Fibroblast of gingiva (primary cell): ENCODE results near the gene FAM200A.
A peak's percentile ranks its signal among the peaks of the same experiment; 100 is the strongest.
"Not testable (repeated sequence)": the region's sequence is repeated elsewhere in the genome, so short reads cannot be mapped to it uniquely, and the experiment has no call there.

Source experiments
- DNase-seq: peaks from one replicate; pipeline ENCODE4 v3.0.0-alpha.2; 2011; ENCODE audit warnings: low read depth

The FAM200A gene

DNA sequence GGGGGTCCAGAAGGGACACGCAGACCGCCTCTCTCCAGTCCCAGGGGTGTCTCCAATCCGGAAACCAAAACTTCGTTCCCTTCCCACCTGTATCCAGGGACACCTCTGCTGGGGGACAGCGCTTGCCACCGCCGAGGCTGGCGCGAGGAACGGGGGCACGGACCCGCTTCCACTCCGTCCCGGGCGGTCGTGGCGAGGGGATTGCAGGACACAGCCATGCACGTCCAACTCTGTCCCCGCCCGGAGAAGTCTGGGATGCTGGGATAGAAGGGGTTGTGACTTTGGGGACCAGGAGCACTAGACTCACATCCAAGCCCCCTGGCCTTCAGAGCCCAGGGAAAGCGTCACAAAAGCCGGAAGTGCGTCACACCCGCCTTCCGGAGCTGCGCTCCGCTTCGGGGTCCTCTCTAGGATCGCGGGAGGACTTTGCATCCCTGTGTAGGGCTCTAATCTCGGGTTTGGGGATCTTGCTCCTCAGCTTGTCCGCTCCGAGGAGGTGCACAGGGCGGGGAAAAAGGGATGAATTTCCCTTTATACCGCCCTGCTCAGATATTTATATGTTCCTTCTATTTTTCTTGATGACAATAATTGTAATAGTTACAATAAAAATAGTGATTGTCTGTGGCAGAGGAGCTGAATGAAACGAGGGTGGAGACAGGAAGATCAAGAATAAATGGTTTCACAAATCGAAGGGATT, at the start of gene FAM200A:
Gene FAM200A (minus strand): TSS at position 348 of the 697 bp plus-strand sequence. CDS start 3,707 bp downstream, outside the sequence.
- peak; percentile 95 for DNase-seq

DNA sequence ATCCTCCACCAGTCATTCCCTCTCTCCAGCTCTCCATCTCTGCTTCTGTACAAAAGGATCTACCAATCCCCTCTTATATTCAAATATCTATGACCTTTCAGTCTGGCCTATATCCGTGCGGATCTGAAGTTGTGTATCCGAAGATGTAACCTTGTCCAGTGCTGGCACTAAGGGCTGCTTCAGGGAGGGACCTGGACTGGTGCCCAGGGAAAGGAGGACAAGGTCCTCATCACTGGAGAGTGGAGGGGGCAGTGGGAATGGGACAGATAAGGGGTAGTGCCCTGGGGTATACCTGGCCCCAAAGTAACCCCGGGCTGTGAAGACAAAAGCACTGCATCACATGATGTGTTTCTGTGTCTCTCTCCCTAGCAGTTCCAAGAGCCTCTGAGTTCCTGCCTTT, 47.9 kb upstream of the FAM200A start:
- DNase-seq = no peak

DNA sequence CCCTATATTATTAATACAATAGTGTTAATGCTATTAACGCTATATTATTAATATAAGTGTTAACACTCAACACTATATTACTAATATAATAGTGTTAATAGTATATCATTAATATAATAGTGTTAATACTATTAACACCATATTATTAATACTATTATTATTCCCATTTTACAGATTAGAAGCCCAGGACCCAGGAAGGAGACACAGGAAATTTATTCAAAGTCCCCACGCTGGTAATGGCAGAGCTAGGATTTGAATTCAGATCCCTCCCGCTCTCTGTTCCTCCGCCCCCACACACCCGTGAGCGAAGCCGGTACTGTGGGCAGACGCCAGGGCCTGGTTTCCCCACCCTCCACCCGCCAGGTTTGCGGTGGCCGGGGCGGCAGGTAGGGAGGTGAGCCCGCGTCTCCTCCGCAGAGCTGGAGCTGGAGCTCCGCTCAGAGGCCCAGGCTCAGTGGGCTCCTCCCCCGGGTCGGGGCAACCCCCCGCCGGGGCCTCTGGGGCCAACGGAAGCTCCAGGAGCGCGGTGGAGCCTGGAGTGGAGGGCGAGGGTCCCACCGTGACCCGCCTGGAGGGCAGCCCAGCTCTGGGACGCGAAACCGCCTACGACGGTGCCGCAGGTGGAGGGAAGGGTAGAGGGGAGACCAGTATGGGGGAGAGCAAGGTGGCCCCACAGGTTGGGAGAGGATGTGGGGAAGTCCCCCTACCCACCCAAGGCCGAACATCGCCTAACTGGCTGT, 46.0 kb upstream of the FAM200A start, which contains the start of gene TMEM225B:
Gene TMEM225B (plus strand): TSS at position 506 of the 740 bp plus-strand sequence. CDS start 6,122 bp downstream, outside the sequence.
- DNase-seq = no peak

DNA sequence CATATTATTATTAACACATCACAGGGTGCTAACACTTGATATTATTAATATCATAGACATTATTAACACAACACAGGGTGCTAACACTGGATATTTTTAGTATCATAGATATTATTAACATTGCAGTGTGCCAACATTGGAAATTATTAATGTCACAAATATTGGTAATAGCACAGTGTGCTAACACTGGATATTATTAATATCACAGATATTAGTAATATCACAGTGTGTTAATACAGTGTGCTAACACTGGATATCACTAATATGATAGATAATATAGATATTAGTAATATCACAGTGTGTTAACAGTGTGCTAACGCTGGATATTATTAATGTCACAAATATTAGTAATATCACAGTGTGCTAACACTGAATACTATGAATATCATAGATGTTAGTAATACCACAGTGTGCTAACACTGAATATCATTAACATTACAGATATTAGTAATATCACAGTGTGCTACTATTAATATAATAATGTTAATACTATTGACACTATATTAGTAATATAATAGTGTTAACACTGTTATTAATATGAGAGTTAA, 44.6 kb upstream of the FAM200A start:
- no peak for DNase-seq

DNA sequence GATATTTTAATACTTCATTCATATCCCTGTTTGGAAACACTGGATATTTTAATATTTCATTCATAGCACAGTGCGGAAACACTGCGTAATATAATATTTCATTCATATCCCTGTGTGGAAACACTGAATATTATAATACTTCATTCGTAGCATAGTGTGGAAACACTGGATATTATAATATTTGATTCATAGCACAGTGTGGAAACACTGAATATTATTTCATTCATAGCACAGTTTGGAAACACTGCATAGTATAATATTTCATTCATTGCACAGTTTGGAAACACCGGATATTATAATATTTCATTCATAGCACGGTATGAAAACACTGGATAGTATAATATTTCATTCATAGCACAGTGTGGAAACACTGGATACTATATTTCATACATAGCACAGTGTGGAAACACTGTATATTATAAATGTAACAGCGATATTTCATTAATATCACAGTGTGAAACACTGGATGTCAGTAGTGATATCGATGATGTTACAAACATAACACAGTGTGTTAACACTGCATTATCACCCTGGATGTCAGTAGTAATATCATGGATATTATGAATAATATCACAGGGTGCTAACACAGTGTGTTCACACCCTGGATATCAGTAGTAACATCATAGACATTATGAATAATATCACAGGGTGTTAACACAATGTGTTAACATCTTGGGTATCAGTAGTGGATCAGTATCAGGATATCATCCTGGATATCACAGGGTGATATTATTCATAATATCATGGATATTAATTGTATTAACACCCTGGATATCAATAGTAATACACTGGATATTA, 43.2 kb upstream of the FAM200A start:
- DNase-seq = no peak

DNA sequence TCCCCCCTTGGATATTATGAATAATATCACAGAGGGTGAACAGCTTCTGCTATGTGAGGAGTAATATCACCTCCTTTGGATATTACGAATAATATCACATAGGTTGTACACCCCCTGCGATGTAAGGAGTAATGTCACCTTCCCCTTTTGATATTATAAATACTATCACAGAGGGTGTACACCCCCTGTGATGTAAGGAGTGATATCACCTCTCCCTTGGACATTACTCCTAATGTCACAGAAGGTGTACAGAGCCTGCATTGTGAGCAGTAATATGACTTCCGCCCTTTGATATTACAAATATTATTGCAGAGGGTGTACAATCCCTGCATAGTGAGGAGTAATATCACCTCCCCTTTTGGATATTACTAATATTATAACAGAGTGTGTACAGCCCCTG, 37.0 kb upstream of the FAM200A start:
- no peak for DNase-seq

DNA sequence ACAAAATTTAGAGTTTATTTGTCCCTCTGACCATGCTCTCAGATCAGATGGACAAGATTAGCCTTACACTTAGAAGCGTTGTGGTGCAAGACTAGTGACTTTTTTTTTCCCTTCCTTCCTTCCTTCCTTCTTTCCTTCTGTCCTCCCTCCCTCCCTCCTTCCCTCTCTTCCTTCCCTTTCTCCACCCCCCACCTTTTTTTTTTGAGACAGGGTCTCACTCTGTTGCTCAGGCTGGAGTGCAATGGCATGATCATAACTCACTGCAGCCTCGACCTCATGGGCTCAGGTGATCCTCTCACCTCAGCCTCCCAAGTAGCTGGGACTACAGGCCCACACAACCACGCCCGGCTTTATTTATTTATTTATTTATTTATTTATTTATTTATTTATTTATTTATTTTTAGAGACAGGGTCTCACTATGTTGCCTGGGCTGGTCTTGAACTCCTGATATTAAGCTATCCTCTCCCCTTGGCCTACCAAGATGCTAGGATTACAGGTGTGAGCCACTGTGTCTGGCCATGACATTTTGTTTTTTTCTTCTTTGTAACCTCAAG, 28.9 kb upstream of the FAM200A start:
- not testable (repeated sequence) for DNase-seq

DNA sequence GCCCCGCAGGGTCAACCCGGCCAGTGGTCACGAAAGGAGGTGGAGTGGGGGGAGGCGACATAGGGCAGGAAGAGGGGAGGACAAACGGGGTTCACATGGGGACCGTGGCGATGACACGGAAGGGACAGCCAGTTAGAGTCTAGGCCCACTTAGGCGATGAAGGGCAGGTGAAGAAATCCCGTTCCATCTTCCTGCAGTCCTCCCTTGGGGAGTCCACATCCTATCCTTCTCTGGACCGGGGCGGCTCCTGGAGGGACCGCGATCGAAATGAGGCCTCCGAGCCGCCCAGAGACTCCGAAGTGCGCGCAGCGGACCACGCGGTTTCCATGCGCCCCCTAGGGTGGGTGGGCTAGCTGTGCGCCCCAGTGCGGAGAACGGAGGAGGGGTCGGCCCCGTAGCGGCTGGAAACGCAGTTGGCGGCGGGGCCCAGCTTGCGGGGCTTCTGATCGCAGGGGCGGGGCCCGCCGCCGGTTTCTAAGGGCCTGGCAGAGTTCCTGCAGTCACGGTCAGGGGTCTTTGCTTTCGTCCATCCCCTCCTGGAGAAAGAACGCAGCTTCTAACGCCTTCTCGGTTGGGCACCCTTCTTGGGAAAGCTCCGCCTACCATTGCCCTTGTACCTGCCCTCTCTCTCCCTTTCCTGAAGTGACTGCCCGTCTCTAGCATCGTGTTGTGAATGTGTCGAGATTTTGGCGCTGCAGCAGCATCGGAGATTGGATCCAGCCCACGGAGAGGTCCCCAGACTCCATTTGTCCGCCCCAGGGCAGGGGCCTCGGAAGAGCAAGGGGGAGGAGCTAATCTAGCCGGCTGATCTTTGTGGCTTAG, 28.3 kb upstream of the FAM200A start:
- DNase-seq = peak; percentile 5

DNA sequence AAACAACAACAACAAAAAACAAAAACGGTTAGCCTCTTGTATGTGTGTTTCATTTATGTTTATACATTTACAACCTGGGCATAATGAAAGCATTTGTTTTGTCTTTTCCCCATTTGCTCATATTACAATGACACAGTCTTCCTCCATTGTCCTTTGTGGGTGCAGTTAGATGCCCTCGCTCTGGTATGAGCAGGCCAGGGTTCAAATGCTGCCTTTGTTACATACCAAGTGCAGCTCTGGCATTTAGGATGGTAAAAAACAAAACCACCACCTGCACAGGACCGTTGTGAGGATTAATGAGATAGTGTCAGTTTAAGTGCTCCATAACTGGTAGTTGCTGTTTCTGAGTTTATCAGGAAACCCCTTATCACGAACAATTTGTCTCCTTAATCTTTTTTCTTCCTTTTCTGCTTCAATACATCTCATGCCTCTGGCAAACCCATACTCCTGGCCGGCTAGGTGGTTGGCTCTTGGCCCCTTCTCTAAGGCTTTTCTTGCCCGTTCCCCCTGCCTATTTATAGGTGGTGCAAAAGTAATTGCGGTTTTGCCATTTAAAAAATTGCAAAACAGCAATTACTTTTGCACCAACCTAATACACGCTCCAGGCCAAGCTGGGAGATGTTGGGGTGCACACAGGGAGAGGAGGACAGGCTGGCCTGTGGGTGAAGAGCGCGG, 27.5 kb upstream of the FAM200A start:
- DNase-seq = no peak

DNA sequence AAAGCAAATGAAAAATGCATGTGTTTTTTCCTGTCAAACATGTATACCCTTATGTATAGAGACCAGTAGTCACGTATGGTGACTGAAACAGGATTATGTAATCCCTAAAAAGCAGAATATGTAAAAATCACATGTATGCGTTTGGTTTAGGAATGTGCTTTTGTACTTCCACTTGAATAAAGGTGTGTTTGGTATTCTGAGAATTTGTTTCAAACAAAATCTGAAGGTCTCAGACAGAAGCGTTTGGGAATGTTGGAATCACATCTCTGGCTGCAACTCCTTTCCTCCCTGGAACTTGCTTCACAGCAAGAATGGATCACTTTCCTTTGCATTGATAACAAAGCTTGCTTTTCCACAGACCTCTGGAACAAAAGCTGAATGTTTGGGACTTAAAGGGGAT, 24.3 kb upstream of the FAM200A start:
- no peak for DNase-seq

DNA sequence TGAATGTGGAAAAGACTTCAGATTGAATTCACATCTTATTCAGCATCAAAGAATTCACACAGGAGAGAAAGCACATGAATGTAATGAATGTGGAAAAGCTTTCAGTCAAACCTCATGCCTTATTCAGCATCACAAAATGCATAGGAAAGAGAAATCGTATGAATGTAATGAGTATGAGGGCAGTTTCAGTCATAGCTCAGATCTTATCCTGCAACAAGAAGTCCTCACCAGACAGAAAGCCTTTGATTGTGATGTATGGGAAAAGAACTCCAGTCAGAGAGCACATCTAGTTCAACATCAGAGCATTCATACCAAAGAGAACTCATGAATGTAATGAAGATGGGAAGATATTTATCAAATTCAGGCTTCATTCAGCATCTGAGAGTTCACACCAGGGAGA, 21.3 kb upstream of the FAM200A start:
- no peak for DNase-seq

DNA sequence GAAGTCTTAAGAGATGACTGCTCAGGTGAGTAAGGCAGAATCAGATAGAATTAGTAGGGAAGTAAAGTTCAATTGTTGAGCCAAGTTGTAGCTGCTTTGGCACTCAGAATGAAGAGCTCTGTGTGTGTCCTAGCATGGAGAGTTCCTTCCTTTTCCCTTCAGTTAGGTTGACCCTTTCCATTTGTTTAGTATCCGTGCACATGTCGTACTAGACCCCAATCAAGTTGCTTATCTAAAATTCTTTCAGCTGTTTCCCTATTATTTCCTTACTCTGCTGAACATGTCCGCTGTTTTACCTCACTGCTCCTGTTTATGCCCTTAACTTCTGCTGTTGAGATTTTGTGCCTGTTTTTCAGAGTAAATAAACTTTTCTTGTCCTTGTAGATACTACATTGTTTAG, 19.9 kb upstream of the FAM200A start:
- DNase-seq = no peak

DNA sequence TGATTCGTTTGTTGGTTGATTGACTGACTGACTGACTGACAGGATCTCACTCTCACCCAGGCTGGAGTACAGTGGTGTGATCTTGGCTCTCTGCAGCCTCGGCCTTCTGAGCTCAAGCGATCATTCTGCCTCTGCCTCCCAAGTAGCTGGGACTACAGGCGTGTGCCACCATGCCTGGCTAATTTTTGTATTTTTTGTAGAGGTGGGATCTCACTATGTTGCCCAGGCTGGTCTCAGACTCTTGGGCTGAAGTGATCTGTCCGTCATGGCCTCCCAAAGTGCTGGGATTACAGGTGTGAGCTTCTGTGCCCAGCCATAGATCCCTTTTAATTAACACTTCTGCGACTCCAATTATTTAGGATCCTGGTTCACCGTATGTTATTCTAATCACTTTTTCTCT, 16.9 kb upstream of the FAM200A start:
- not testable (repeated sequence) for DNase-seq

DNA sequence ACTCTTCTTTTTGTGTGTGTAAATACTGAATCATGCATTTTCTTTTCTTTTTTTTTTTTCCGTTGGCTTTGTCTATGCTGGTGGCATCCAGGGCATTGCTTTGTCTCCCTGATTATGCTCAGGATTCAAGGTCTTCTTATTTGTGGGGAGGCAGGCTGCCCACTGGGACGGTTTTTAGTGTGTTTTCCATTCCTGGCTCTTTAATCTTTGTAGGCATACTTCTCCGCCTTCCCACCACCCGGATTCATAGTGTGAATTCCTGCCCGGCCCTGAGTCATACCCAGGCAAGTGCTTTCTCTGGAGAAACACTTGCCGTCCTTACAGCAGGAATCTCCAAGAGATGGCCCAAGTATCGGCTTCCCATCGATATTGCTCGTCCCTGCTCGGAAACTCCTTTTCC, 11.7 kb upstream of the FAM200A start:
- DNase-seq = peak; percentile 53

DNA sequence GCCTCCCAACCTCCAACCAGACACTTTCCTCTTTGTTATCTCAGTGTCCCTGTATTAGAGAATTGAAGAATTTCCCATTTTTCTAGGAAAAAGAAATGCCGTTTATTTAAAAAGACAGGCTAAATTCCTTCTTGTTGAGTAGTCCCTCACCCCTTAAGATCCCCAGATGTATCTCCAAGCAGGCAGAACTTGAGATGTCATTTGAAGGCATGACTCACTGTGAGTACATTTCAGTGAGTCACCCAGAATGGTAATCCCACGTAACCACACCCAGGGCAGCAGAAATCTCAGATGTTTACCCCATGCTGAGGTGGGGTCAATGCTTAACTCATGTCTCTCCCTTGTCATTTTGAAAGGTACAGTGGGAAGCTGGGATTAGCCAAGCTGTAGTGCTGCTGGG, 10.9 kb upstream of the FAM200A start:
- peak; percentile 95 for DNase-seq

DNA sequence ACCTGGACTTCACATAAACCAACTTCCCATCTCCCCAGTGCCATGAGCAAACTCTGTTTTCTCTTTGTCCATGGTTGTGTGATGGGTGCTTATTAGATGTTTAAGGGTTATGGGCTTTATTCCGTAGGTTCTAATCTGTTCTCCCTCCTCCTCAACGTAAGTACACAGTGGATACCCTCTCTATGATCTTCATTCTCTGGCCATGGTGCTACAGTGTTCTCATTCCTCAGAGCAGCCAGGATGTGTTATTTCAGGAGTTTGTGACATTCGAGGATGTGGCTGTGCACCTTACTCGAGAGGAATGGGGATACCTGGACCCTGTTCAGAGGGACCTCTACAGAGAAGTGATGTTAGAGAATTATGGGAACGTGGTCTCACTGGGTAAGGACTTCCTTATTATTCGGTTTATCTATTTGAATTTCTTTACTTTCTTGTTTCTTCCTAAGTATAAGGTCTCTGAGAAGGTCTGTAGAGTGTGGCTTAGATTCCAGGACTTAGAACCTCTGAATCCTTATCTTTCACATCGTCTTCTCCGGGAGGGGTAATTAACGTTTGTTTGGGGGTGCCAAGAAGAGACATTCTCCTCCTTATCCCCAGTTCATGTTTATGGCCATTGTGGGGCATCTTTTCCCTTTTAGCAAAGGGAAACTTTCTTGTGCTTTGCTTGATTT, 10.3 kb upstream of the FAM200A start:
- DNase-seq = no peak

DNA sequence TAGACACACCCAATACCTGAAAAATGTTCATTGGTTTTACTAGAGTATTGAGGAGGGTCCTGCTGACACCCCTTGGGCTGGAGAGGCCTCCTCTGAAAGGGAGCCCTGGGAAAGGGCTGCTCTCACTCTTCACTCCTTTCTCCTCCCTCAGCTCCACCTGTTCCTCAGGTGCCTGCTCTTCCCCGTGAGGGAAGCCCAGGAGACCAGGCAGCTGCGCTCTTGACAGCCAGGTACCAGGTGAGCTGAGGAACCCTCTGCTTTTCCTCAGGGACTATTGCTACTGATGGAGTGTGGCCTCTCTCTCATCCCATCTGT, 9.8 kb upstream of the FAM200A start:
- no peak for DNase-seq

DNA sequence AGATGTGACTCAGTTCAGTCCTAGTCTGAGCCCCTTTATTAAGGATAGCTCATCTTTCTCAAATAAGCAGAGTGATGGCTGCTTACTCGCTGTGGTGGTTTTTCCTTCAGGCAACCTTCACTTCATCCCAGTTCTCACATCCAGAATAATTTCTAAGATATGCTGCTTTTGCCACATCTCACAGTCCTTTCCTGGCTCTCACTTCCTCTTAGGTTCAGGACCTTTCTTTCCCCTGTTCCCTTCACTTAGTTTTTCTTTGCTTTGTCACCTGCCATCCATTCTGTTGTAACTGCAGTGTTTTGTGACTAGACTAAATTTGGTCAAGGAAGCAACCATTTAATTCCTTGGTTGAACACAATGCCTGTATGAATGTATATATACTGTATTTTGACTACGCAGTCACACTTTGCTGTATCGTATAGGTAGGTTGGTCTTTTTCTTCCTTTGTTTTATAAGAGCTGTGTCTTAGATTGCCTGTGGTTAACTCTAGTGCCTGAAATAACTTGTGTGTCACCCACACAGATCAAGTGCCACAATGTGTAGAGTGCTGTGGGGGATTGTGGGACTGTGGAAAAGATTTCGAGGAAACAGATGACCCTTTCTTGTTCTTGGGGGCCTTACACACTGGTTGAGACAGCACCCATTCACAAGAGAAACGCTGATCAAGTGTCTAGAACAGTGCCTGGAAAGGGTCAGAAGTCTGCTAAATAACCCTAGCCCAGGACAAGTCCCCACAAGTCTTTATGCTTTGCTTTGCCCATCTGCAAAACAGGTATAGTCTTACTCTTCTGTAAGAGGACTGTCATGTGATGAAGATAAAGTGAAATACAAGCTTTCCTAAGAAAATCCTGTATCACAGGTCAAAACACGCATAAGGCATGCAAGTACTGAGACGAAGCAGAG, 9.2 kb upstream of the FAM200A start:
- DNase-seq = no peak
